ENCODE results near the gene IKZF2.

Gene IKZF2

DNA sequence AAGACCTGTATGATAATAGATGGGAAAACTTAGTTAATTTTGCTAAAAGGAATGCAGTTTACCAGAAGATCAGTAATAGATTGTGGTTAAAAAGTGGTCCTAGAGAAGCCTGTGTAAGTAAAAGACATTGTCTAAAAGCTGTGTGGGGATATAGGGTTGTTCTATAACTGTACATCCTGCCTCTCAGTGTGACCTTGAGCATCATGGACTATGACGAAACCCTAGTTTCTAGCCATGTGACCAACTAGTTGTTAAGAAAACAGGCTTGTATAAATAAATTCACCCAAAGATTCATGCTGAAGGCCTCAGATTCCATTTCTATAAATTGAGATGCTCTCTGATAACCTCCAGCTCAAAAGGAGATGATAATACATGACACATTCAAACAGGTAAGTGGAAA lies 160.7 kb downstream of the IKZF2 start:
- Histone ChIP-seq H3K36me3 (no peaks in the 10 kb centered on the region), H3K27me3 (no peaks in the 10 kb centered on the region)
- TF ChIP-seq, protein P1, sequence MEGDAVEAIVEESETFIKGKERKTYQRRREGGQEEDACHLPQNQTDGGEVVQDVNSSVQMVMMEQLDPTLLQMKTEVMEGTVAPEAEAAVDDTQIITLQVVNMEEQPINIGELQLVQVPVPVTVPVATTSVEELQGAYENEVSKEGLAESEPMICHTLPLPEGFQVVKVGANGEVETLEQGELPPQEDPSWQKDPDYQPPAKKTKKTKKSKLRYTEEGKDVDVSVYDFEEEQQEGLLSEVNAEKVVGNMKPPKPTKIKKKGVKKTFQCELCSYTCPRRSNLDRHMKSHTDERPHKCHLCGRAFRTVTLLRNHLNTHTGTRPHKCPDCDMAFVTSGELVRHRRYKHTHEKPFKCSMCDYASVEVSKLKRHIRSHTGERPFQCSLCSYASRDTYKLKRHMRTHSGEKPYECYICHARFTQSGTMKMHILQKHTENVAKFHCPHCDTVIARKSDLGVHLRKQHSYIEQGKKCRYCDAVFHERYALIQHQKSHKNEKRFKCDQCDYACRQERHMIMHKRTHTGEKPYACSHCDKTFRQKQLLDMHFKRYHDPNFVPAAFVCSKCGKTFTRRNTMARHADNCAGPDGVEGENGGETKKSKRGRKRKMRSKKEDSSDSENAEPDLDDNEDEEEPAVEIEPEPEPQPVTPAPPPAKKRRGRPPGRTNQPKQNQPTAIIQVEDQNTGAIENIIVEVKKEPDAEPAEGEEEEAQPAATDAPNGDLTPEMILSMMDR (IDR thresholded peaks at IDR 0.05): no peak

DNA sequence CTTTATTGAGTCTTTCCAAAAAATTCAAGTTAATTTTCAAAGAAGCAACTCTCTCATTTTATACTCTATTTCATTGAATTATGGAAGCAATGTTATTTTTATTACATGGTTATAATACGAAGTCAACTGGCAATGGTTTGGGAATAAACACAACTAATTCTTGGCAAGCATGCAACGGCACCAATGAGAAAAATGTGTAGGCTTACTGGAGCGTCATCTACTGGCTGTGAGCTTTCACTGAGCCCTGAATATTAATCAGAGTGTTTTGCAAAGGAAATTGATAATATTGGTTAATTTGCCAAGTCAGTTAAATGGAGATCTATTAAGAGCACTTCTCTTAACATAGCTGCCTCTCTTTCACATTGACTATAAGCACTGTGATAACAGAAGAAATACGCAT lies 163.9 kb downstream of the IKZF2 start:
- TF ChIP-seq, protein P1 (IDR thresholded peaks at IDR 0.05): no peak
- Histone ChIP-seq H3K4me1 (ENCODE audit: control insufficient read depth in 1 of 2, insufficient read depth in 1 of 2, low read depth in 1 of 2, low read length in 1 of 2) (no peaks in the 10 kb centered on the region), H3K27me3 (no peaks in the 10 kb centered on the region), H3K36me3 (no peaks in the 10 kb centered on the region), H3K27ac (no peak overlapping the region), H3K4me3 (ENCODE audit: low read depth in 1 of 2, low read length in 1 of 2) (no peak overlapping the region), H3K9me3 (no peaks in the 10 kb centered on the region)

More for the DNA sequence above, 160.7 kb downstream of the IKZF2 start:
- Histone ChIP-seq H3K27ac (no peak overlapping the region), H3K9me3 (no peaks in the 10 kb centered on the region), H3K4me1 (ENCODE audit: control insufficient read depth in 1 of 2, insufficient read depth in 1 of 2, low read depth in 1 of 2, low read length in 1 of 2) (no peaks in the 10 kb centered on the region), H3K4me3 (ENCODE audit: low read depth in 1 of 2, low read length in 1 of 2) (no peak overlapping the region)

DNA sequence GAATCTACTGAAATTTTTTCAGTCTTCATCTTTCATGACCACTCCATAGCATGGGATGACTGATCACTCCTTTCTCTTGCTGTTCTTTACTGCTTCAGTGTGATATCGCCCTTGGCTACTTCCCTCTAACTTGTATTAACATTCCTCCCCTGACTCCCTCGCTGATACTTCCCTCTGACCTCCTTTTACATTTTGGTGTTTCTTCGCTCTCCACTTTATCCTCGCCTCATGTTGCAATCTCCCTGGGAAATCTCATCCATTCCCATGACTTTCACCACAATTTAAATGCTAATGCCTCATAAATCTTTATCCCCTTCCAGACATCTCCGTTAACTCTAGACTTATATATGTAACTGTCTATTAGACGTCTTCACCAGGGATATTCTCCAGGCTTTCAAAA lies 167.3 kb downstream of the IKZF2 start:
- Histone ChIP-seq H3K4me3 (ENCODE audit: low read depth in 1 of 2, low read length in 1 of 2) (no peak overlapping the region), H3K9me3 (no peaks in the 10 kb centered on the region), H3K27ac (no peak overlapping the region), H3K27me3 (no peaks in the 10 kb centered on the region), H3K4me1 (ENCODE audit: control insufficient read depth in 1 of 2, insufficient read depth in 1 of 2, low read depth in 1 of 2, low read length in 1 of 2) (no peaks in the 10 kb centered on the region), H3K36me3 (no peaks in the 10 kb centered on the region)
- TF ChIP-seq, protein P1 (IDR thresholded peaks at IDR 0.05): no peak

DNA sequence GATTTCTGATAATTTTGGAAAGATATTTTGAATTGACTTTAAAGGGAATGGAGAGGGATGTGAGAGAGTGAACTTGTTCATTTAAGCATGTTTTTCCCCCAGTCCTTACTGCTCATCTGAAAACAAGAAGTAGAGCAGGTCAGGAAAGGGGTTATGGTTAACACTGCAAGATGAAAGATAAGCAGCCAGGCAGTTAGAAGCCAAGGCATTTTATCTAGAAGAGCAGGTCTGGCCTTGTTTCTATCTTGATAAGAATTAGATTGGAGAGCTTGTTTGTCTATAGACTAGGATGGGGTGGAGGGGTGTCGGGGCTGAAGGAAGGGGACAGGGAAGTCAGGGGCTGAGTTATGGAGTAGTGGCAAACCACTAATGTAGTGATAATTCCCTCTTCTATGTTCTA lies 171.6 kb downstream of the IKZF2 start:
- Histone ChIP-seq H3K4me3 (ENCODE audit: low read depth in 1 of 2, low read length in 1 of 2) (no peak overlapping the region), H3K4me1 (ENCODE audit: control insufficient read depth in 1 of 2, insufficient read depth in 1 of 2, low read depth in 1 of 2, low read length in 1 of 2) (peaks cover 0 to 2% of the 10 kb centered on the region in 2 experiments), H3K9me3 (no peaks in the 10 kb centered on the region), H3K27me3 (no peaks in the 10 kb centered on the region), H3K27ac (no peak overlapping the region), H3K36me3 (no peaks in the 10 kb centered on the region)
- TF ChIP-seq, protein P1 (IDR thresholded peaks at IDR 0.05): no peak

GRCh38 chr2:212979046-212979612 lies 172.3 kb downstream of the IKZF2 start:
- Histone ChIP-seq H3K4me1 (ENCODE audit: control insufficient read depth in 1 of 2, insufficient read depth in 1 of 2, low read depth in 1 of 2, low read length in 1 of 2) (peaks cover 0 to 5% of the 10 kb centered on the region in 2 experiments), H3K27me3 (no peaks in the 10 kb centered on the region), H3K27ac (no peak overlapping the region), H3K4me3 (ENCODE audit: low read depth in 1 of 2, low read length in 1 of 2) (no peak overlapping the region), H3K9me3 (no peaks in the 10 kb centered on the region), H3K36me3 (no peaks in the 10 kb centered on the region)
- TF ChIP-seq, protein P1 (IDR thresholded peaks at IDR 0.05): no peak
